Panc1 (cell line): ENCODE results near the gene CAPZA1.

Experiments
- CTCF ChIP-seq: fragments of 450-650 bp; IDR thresholded peaks from 2 replicates; pipeline ENCODE4 v1.5.1; 2017; ENCODE audit warnings: mild to moderate bottlenecking
- POLR2AphosphoS5 ChIP-seq: IDR thresholded peaks from 2 replicates; pipeline ENCODE4 v1.6.1; 2012; ENCODE audit warnings: mild to moderate bottlenecking, low read depth, low read length, moderate library complexity
- SIN3A ChIP-seq: IDR thresholded peaks from 2 replicates; pipeline ENCODE4 v1.6.1; 2012; ENCODE audit warnings: low read depth, mild to moderate bottlenecking, low read length, moderate library complexity, borderline replicate concordance; ENCODE audit not compliant: insufficient read depth
- TCF7L2 ChIP-seq: IDR thresholded peaks from 2 replicates; pipeline ENCODE4 v1.6.1; 2011; ENCODE audit warnings: mild to moderate bottlenecking, low read depth, low read length, inconsistent platforms
- TF ChIP-seq, protein P1 (sequence below), 2 experiments: IDR thresholded peaks; 2 replicates each; pipeline ENCODE4 v1.6.1; 2011 to 2012; ENCODE audit warnings: low read depth in 2 of 2, control low read depth in 1 of 2, low read length in 1 of 2, mild to moderate bottlenecking in 1 of 2, moderate library complexity in 1 of 2; ENCODE audit not compliant: insufficient read depth in 1 of 2

GRCh38 chr1:112628516-112628915 lies 8.9 kb downstream of the CAPZA1 start:
- no peak for TF ChIP-seq CTCF
- no peak for TF ChIP-seq SIN3A
- TF ChIP-seq POLR2AphosphoS5 = no peak
- TF ChIP-seq, protein P1, sequence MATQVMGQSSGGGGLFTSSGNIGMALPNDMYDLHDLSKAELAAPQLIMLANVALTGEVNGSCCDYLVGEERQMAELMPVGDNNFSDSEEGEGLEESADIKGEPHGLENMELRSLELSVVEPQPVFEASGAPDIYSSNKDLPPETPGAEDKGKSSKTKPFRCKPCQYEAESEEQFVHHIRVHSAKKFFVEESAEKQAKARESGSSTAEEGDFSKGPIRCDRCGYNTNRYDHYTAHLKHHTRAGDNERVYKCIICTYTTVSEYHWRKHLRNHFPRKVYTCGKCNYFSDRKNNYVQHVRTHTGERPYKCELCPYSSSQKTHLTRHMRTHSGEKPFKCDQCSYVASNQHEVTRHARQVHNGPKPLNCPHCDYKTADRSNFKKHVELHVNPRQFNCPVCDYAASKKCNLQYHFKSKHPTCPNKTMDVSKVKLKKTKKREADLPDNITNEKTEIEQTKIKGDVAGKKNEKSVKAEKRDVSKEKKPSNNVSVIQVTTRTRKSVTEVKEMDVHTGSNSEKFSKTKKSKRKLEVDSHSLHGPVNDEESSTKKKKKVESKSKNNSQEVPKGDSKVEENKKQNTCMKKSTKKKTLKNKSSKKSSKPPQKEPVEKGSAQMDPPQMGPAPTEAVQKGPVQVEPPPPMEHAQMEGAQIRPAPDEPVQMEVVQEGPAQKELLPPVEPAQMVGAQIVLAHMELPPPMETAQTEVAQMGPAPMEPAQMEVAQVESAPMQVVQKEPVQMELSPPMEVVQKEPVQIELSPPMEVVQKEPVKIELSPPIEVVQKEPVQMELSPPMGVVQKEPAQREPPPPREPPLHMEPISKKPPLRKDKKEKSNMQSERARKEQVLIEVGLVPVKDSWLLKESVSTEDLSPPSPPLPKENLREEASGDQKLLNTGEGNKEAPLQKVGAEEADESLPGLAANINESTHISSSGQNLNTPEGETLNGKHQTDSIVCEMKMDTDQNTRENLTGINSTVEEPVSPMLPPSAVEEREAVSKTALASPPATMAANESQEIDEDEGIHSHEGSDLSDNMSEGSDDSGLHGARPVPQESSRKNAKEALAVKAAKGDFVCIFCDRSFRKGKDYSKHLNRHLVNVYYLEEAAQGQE (IDR thresholded peaks at IDR 0.05; ENCODE audit: insufficient read depth in 1 of 2, low read depth in 2 of 2, low read length in 1 of 2) = no peak
- TF ChIP-seq TCF7L2 = no peak
